22Rv1 (cell line): ENCODE data around the gene COL7A1.

ENCODE experiments used
- ZFX ChIP-seq: fragments of 450-650 bp; IDR thresholded peaks from 2 replicates; pipeline ENCODE4 v1.6.1; 2017; ENCODE audit warnings: antibody characterized with exemption, borderline replicate concordance
- TF ChIP-seq, protein P1 (sequence below): fragments of 450-650 bp; IDR thresholded peaks from 2 replicates; pipeline ENCODE4 v1.5.1; 2017; ENCODE audit warnings: mild to moderate bottlenecking

DNA sequence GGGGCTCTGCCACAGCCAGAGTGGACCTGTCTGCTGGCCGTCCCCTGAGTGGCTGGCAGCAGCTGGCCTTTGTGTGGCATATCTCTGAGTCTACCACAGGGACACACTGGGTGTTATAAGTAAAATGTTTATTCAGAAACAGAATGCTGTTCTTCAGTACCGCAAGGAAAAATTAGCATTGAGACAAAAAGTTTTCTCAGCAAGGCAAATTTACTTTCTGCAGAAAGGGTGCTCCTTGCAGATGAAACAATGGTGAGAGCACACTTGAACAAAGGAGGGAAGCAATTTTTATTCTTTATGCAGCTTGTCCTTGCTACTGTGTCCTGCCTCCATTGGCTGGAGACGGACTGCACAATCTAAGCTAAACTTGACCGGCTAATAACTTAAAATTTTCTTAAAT, 22.4 kb upstream of the COL7A1 start:
- TF ChIP-seq, protein P1, sequence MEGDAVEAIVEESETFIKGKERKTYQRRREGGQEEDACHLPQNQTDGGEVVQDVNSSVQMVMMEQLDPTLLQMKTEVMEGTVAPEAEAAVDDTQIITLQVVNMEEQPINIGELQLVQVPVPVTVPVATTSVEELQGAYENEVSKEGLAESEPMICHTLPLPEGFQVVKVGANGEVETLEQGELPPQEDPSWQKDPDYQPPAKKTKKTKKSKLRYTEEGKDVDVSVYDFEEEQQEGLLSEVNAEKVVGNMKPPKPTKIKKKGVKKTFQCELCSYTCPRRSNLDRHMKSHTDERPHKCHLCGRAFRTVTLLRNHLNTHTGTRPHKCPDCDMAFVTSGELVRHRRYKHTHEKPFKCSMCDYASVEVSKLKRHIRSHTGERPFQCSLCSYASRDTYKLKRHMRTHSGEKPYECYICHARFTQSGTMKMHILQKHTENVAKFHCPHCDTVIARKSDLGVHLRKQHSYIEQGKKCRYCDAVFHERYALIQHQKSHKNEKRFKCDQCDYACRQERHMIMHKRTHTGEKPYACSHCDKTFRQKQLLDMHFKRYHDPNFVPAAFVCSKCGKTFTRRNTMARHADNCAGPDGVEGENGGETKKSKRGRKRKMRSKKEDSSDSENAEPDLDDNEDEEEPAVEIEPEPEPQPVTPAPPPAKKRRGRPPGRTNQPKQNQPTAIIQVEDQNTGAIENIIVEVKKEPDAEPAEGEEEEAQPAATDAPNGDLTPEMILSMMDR, result no peak
- TF ChIP-seq ZFX, result no peak
